Thoracic aorta (tissue), 2 donors: ENCODE results near the gene CABLES1. TPM values are rescaled to one million over a fixed set of nuclear protein-coding genes. Genes with fewer than 3 reads are reported as not detected.

Experiments used
- ATAC-seq: fragments of 150-250 bp; one replicate; pipeline ENCODE4 v1.8.0; 2017; ENCODE audit warnings: low read depth; ENCODE audit not compliant: insufficient number of reproducible peaks, low FRiP score
- DNase-seq: peaks from one replicate; pipeline ENCODE4 v3.0.0-alpha.2; 2020; ENCODE audit warnings: low spot score
- H3K27ac ChIP-seq, 2 donors: fragments of 200-600 bp; sonication (generic); 1 replicate in 1 of 2; 2 replicates in 1 of 2; pipeline ENCODE4 v1.5.1; 2016; ENCODE audit warnings: mild to moderate bottlenecking in 2 of 2, moderate library complexity in 2 of 2
- H3K27me3 ChIP-seq: fragments of 200-600 bp; sonication (generic); replicated peaks from 2 replicates; pipeline ENCODE4 v1.6.0; 2016; ENCODE audit warnings: mild to moderate bottlenecking; ENCODE audit not compliant: insufficient read depth
- H3K36me3 ChIP-seq: fragments of 200-600 bp; sonication (generic); one replicate; pipeline ENCODE4 v1.5.1; 2016
- H3K4me1 ChIP-seq, 2 donors: fragments of 200-600 bp; sonication (generic); 1 replicate in 1 of 2; 2 replicates in 1 of 2; pipeline versions ENCODE4 v1.5.1 to v1.6.0; 2016; ENCODE audit warnings: low read depth in 2 of 2, mild to moderate bottlenecking in 1 of 2; ENCODE audit not compliant: control insufficient read depth in 1 of 2
- H3K4me3 ChIP-seq: fragments of 200-600 bp; sonication (generic); 2 replicates; pipeline ENCODE4 v1.5.1; 2016; ENCODE audit warnings: mild to moderate bottlenecking
- H3K9me3 ChIP-seq: fragments of 200-600 bp; sonication (generic); 2 replicates; pipeline ENCODE4 v1.5.1; 2016
- CTCF ChIP-seq: fragments of 200-600 bp; sonication (generic); IDR thresholded peaks from one replicate; pipeline ENCODE4 v1.5.1; 2019; ENCODE audit warnings: antibody characterized with exemption
- total RNA-seq, 2 donors: library from RNA; depleted of rRNA; stranded (reverse); fragments of >200 nt; gene quantifications; one replicate each; pipeline versions ENCODE4 v1.1.0 to v1.2.3, GENCODE V29; 2016

The CABLES1 gene
- total RNA-seq, 2 donors from 2014 or later, result 25.7 to 28.7 TPM

GRCh38 chr18:23234619-23235018, 99.3 kb downstream of the CABLES1 start:
- TF ChIP-seq CTCF, result no peak
- Histone ChIP-seq H3K27ac (peak overlapping the region in 1 of 2 donors; percentile 23), H3K9me3 (no peaks in the 10 kb centered on the region), H3K36me3 (no peaks in the 10 kb centered on the region), H3K4me1 (peaks cover 34 to 55% of the 10 kb centered on the region in 2 donors), H3K27me3 (no peaks in the 10 kb centered on the region), H3K4me3 (no peak overlapping the region)
- no peak for DNase-seq
- no peak for ATAC-seq

- H3K36me3 ChIP-seq, result no peaks in the 10 kb centered on the region
- H3K27me3 ChIP-seq, result no peaks in the 10 kb centered on the region
- no peak overlapping the region for H3K4me3 ChIP-seq
- H3K27ac ChIP-seq, result no peak overlapping the region
- TF ChIP-seq CTCF, result no peak
- H3K9me3 ChIP-seq, result no peaks in the 10 kb centered on the region
- DNase-seq (no peak), ATAC-seq (no peak)
- peaks cover 31 to 48% of the 10 kb centered on the region in 2 donors for H3K4me1 ChIP-seq
Observed at GRCh38 chr18:23235336-23235735, 100.1 kb downstream of the CABLES1 start.

- no peak for ATAC-seq
- Histone ChIP-seq H3K36me3 (no peaks in the 10 kb centered on the region), H3K27me3 (no peaks in the 10 kb centered on the region), H3K27ac (no peak overlapping the region), H3K9me3 (no peaks in the 10 kb centered on the region), H3K4me1 (peaks cover 26 to 43% of the 10 kb centered on the region in 2 donors), H3K4me3 (no peak overlapping the region)
- no peak for DNase-seq
- no peak for TF ChIP-seq CTCF
Observed at GRCh38 chr18:23235860-23236259, 100.6 kb downstream of the CABLES1 start.

- H3K4me3 ChIP-seq, result peak overlapping the region; percentile 63
Observed at GRCh38 chr18:23236876-23237468, 101.7 kb downstream of the CABLES1 start.

More at GRCh38 chr18:23236876-23237468, 101.7 kb downstream of the CABLES1 start:
- no peak for ATAC-seq
- no peaks in the 10 kb centered on the region for H3K27me3 ChIP-seq
- no peak for TF ChIP-seq CTCF
- peaks cover 19 to 35% of the 10 kb centered on the region in 2 donors for H3K4me1 ChIP-seq
- no peaks in the 10 kb centered on the region for H3K36me3 ChIP-seq
- H3K27ac ChIP-seq, result peak overlapping the region; percentile 86 to 89
- no peaks in the 10 kb centered on the region for H3K9me3 ChIP-seq
- no peak for DNase-seq
